HepG2 (cell line): ENCODE results near the gene AUTS2. TPM values are rescaled to one million over a fixed set of nuclear protein-coding genes. Genes with fewer than 3 reads are reported as not detected.
A peak's percentile ranks its signal among the peaks of the same experiment; 100 is the strongest.

ENCODE experiments used
- ATAC-seq: fragments of 200-7000 bp; cut with Tn5 transposase; 3 replicates; pipeline ENCODE4 v1.9.1; 2020; ENCODE audit warnings: mild to moderate bottlenecking, moderate library complexity
- BruUV-seq: library from RNA; stranded (reverse); fragments of 400-500 nt; replicated peaks from 2 replicates; lab custom pipeline; 2021; lab: Mats Ljungman, UMichigan
- CTCF ChIA-PET: fragments of 300-600 bp; formaldehyde crosslinking; extraction: SDS; loops from one replicate; lab custom pipeline; 2021; ENCODE audit warnings: low total read pairs, inconsistent platforms, low intra/inter-chr PET ratio; lab: Yijun Ruan, JAX
- POLR2A ChIA-PET: fragments of 350-600 bp; sonication (Branson Sonifier 250); formaldehyde crosslinking; loops from one replicate; lab custom pipeline; 2020; ENCODE audit warnings: antibody characterized with exemption, inconsistent platforms; lab: Yijun Ruan, JAX
- DNase-seq: peaks from one replicate; pipeline ENCODE4 v3.0.0-alpha.2; 2015; ENCODE audit warnings: low spot score
- FAIRE-seq: peaks from 3 replicates; lab custom pipeline; 2011; peaks lifted over from hg19 to GRCh38; lab: Jason Lieb, UNC
- H2AFZ ChIP-seq: one replicate; pipeline ENCODE4 v1.6.1; 2011; ENCODE audit warnings: low read length, inconsistent platforms
- H3K27ac ChIP-seq: fragments of 300-600 bp; 3 replicates; pipeline ENCODE4 v1.8.0; 2011; ENCODE audit warnings: mixed run types, mild to moderate bottlenecking, mixed read lengths, low read length, inconsistent platforms; ENCODE audit not compliant: insufficient read depth; ENCODE audit errors: extremely low read length
- H3K27me3 ChIP-seq, 2 experiments: fragments of 200-600 bp in 1 of 2; 2 replicates in 1 of 2; 3 replicates in 1 of 2; pipeline versions ENCODE4 v1.6.0 to v1.8.0; 2011; ENCODE audit warnings: low read length in 2 of 2, mild to moderate bottlenecking in 2 of 2, moderate library complexity in 2 of 2, inconsistent platforms in 1 of 2; ENCODE audit not compliant: insufficient read depth in 2 of 2, control insufficient read depth in 1 of 2
- H3K36me3 ChIP-seq, 2 experiments: fragments of 200-600 bp in 1 of 2; replicated peaks in 1 of 2; 2 replicates in 1 of 2; 3 replicates in 1 of 2; pipeline versions ENCODE4 v1.5.1 to v1.8.0; 2011; ENCODE audit warnings: low read length in 2 of 2, inconsistent platforms in 1 of 2; ENCODE audit not compliant: insufficient read depth in 2 of 2, control insufficient read depth in 1 of 2
- H3K4me1 ChIP-seq: 2 replicates; pipeline ENCODE4 v1.5.1; 2012; ENCODE audit warnings: low read length, inconsistent platforms; ENCODE audit not compliant: insufficient read depth
- H3K4me2 ChIP-seq: 2 replicates; pipeline ENCODE4 v1.6.0; 2011; ENCODE audit warnings: low read depth, low read length, inconsistent platforms
- H3K4me3 ChIP-seq, 3 experiments: fragments of 200-600 bp in 1 of 3; sonication (generic), shearing (Covaris generic) in 1 of 3; replicated peaks in 1 of 3; 2 replicates each; pipeline ENCODE4 v1.5.1; 2011 to 2016; ENCODE audit warnings: low read length in 3 of 3, inconsistent platforms in 2 of 3, low read depth in 2 of 3, mild to moderate bottlenecking in 2 of 3, control low read depth in 1 of 3, mixed read lengths in 1 of 3; ENCODE audit not compliant: insufficient read depth in 1 of 3
- H3K79me2 ChIP-seq: one replicate; pipeline ENCODE4 v1.6.1; 2011; ENCODE audit warnings: low read length, inconsistent platforms; ENCODE audit not compliant: insufficient read depth
- H3K9ac ChIP-seq: 2 replicates; pipeline ENCODE4 v1.6.0; 2011; ENCODE audit warnings: mild to moderate bottlenecking, low read depth, low read length, inconsistent platforms; ENCODE audit not compliant: insufficient read depth
- H3K9me3 ChIP-seq: 2 replicates; pipeline ENCODE4 v1.5.1; 2012; ENCODE audit warnings: mild to moderate bottlenecking, low read length
- H4K20me1 ChIP-seq: 2 replicates; pipeline ENCODE4 v1.6.0; 2011; ENCODE audit warnings: inconsistent platforms, mild to moderate bottlenecking, low read length, moderate library complexity; ENCODE audit not compliant: insufficient read depth
- CTCF ChIP-seq: sonication (generic); formaldehyde crosslinking; IDR thresholded peaks from 2 replicates; pipeline ENCODE4 v1.5.0; 2020; ENCODE audit warnings: mild to moderate bottlenecking, missing genetic modification reagents, moderate library complexity
- MAFK ChIP-seq, 2 experiments: IDR thresholded peaks in 1 of 2; conservative IDR thresholded peaks in 1 of 2; 2 replicates each; pipeline ENCODE4 v1.6.1; 2011; ENCODE audit warnings: improper control_type of control experiment in 2 of 2, low read length in 2 of 2
- NKX3-1 ChIP-seq: sonication (generic); formaldehyde crosslinking; IDR thresholded peaks from 2 replicates; pipeline ENCODE4 v1.5.0; 2020; ENCODE audit warnings: missing genetic modification reagents
- TFDP1 ChIP-seq: IDR thresholded peaks from 2 replicates; pipeline ENCODE4 v1.6.1; 2016; ENCODE audit warnings: missing compliant biosample characterization, missing genetic modification reagents, borderline replicate concordance
- YEATS4 ChIP-seq: sonication (generic); formaldehyde crosslinking; IDR thresholded peaks from 2 replicates; pipeline ENCODE4 v1.4.0; 2020; ENCODE audit warnings: missing genetic modification reagents, borderline replicate concordance
- ZNF530 ChIP-seq: sonication (generic); formaldehyde crosslinking; IDR thresholded peaks from 2 replicates; pipeline ENCODE4 v1.5.0; 2020; ENCODE audit warnings: low read depth, mild to moderate bottlenecking, missing genetic modification reagents
- ZNF678 ChIP-seq: sonication (generic); formaldehyde crosslinking; IDR thresholded peaks from 2 replicates; pipeline ENCODE4 v1.4.0; 2020; ENCODE audit warnings: mild to moderate bottlenecking, missing genetic modification reagents
- ZSCAN20 ChIP-seq: sonication (generic); formaldehyde crosslinking; IDR thresholded peaks from 2 replicates; pipeline ENCODE4 v1.4.0; 2020; ENCODE audit warnings: missing genetic modification reagents, mild to moderate bottlenecking, borderline replicate concordance
- WGBS: methylation state at CpG from one replicate; pipeline ENCODE4 v1.1.6; 2017; ENCODE audit warnings: low lambda C conversion rate; 5-methylcytosine and 5-hydroxymethylcytosine counted together
- in situ Hi-C: cut with HindIII; loops from 2 replicates; pipeline ENCODE4 v1.10.0; 2017; ENCODE audit warnings: low pct_unique_long_range_greater_than_20kb; ENCODE audit not compliant: extremely low pct_ligation_motif_present
- intact Hi-C: fragments of 100-400 bp; cut with micrococcal nuclease; formaldehyde crosslinking; loops from one replicate; pipeline ENCODE4 v1.10.0; 2022; ENCODE audit not compliant: unreplicated experiment
- polyA plus RNA-seq, 8 experiments: library from polyadenylated mRNA; depleted of rRNA in 3 of 8; stranded (reverse) in 7 of 8; unstranded in 1 of 8; fragments of >200 nt; fragmentation: Illumina TruSeq in 4 of 8; extraction: Trizol in 4 of 8; gene quantifications; 2 replicates each; pipeline versions ENCODE4 v1.2.1 to v1.2.3, GENCODE V29; 2011 to 2016; ENCODE audit warnings: low read depth in 4 of 8, missing spikeins in 1 of 8, mixed read lengths in 1 of 8; ENCODE audit not compliant: insufficient read depth in 1 of 8
- total RNA-seq, 5 experiments: library from RNA; depleted of rRNA; stranded (reverse); fragments of >200 nt; fragmentation: Illumina TruSeq; extraction: Trizol; gene quantifications; 2 replicates each; pipeline ENCODE4 v1.2.3, GENCODE V29; 2016; ENCODE audit warnings: low read depth in 1 of 5

AUTS2 gene
- total and polyA plus RNA-seq, 2 of the 13 experiments (the other 11 are each of a cell fraction or from before 2014, with no cell fraction given), result 0.38 TPM; not detected in 1

GRCh38 chr7:70113078-70113477 is 514.8 kb downstream of the AUTS2 start:
- TF ChIP-seq MAFK (conservative IDR thresholded peaks at IDR 0.05 in 1 of 2, IDR thresholded peaks at IDR 0.05 in 1 of 2; ENCODE audit: low read length in 2 of 2), result peak; percentile 16 to 42; a peak in 2 of 4 replicates
- no peak for TF ChIP-seq YEATS4 (CRISPR knock-in tag)
- TF ChIP-seq ZNF530 (CRISPR knock-in tag), result no peak
- TF ChIP-seq ZSCAN20 (CRISPR knock-in tag), result no peak
- no peak for TF ChIP-seq NKX3-1
- no peak for TF ChIP-seq ZNF678
- TF ChIP-seq TFDP1 (CRISPR knock-in tag), result no peak
- no peak for TF ChIP-seq CTCF
- TF ChIP-seq, all 625 proteins: peak for 1
- POLR2A ChIA-PET, result no interaction called here
- WGBS, result 0% methylated on average over 2 of the region's 2 CpGs
- in situ Hi-C loops, result no loop called here
- H3K36me3 ChIP-seq, result no peaks in the 10 kb centered on the region
- no peak overlapping the region for H2AFZ ChIP-seq
- no peak overlapping the region for H3K4me2 ChIP-seq
- H3K79me2 ChIP-seq, result no peaks in the 10 kb centered on the region
- DNase-seq (no peak), FAIRE-seq (no peak), ATAC-seq (no peak)
- H3K4me1 ChIP-seq, result no peaks in the 10 kb centered on the region
- no peaks in the 10 kb centered on the region for H4K20me1 ChIP-seq
- H3K9me3 ChIP-seq, result no peaks in the 10 kb centered on the region
- H3K4me3 ChIP-seq, result no peak overlapping the region
- intact Hi-C loops, result no loop called here
- no peaks in the 10 kb centered on the region for H3K27me3 ChIP-seq
- H3K9ac ChIP-seq, result no peak overlapping the region
- CTCF ChIA-PET, result no interaction called here
- H3K27ac ChIP-seq, result no peak overlapping the region
- BruUV-seq, result no TSS peak
